Measurements from ENCODE around the gene ARRB2. TPM values are rescaled to one million over a fixed set of nuclear protein-coding genes. Genes with fewer than 3 reads are reported as not detected.

Gene ARRB2
- total and polyA plus RNA-seq, 2 of the 13 experiments (the other 11 are each of a cell fraction or from before 2014, with no cell fraction given): 21.5 to 49.2 TPM

GRCh38 chr17:4735876-4736651, 25.6 kb downstream of the ARRB2 start:
- no peak overlapping the region for H3K4me3 ChIP-seq (replicated peaks in 1 of 3; ENCODE audit: insufficient read depth in 1 of 3, low read depth in 2 of 3, low read length in 3 of 3)
- ChIA-PET CTCF (ENCODE audit: low intra/inter-chr PET ratio, low total read pairs) (no interaction called here), POLR2A (interaction anchor here (0.5 to 2.1 kb wide), 4 partner anchors 10 to 53 kb away, joined by 3 to 21 read pairs (median 6); partner anchors contain the start of genes ARRB2, GLTPD2 and TM4SF5)
- H3K79me2 ChIP-seq (ENCODE audit: insufficient read depth, low read length): no peaks in the 10 kb centered on the region
- no peak overlapping the region for H3K9ac ChIP-seq (ENCODE audit: insufficient read depth, low read depth, low read length)
- H4K20me1 ChIP-seq (ENCODE audit: insufficient read depth, low read length): no peaks in the 10 kb centered on the region
- TF ChIP-seq ZBTB42 (CRISPR knock-in tag; IDR thresholded peaks at IDR 0.05) (no peak), CSRNP2 (CRISPR knock-in tag; conservative IDR thresholded peaks at IDR 0.05; ENCODE audit: low read depth) (no peak), TCF7L2 (IDR thresholded peaks at IDR 0.05; ENCODE audit: low read depth, low read length) (no peak), HNF4A (CRISPR knock-in tag; IDR thresholded peaks at IDR 0.05) (no peak), THRA (CRISPR knock-in tag; IDR thresholded peaks at IDR 0.05; ENCODE audit: borderline replicate concordance) (no peak)
- H3K9me3 ChIP-seq (ENCODE audit: low read length): no peaks in the 10 kb centered on the region
- no peaks in the 10 kb centered on the region; a peak in 2 of 5 replicates for H3K36me3 ChIP-seq (replicated peaks in 1 of 2; ENCODE audit: control insufficient read depth in 1 of 2, insufficient read depth in 2 of 2, low read length in 2 of 2)
- ATAC-seq (no peak), FAIRE-seq (no peak), DNase-seq (ENCODE audit: low spot score) (no peak)
- no TSS peak for BruUV-seq (replicated peaks)
- WGBS (ENCODE audit: low lambda C conversion rate): 84% methylated on average over 9 of the region's 9 CpGs
- in situ Hi-C loops (cut with HindIII; ENCODE audit: extremely low pct_ligation_motif_present, low pct_unique_long_range_greater_than_20kb): loop anchor here (10.0 kb wide), 1 partner anchor 49 kb away; the partner anchor contains the start of genes GLTPD2 and VMO1
- no peak overlapping the region for H3K27ac ChIP-seq (ENCODE audit: extremely low read length, insufficient read depth, low read length)
- H2AFZ ChIP-seq (ENCODE audit: low read length): no peak overlapping the region
- peaks cover 74% of the 10 kb centered on the region for H3K4me1 ChIP-seq (ENCODE audit: insufficient read depth, low read length)
- intact Hi-C loops (cut with micrococcal nuclease; ENCODE audit: unreplicated experiment): no loop called here
- H3K4me2 ChIP-seq (ENCODE audit: low read depth, low read length): no peak overlapping the region
- peaks cover 2 to 13% of the 10 kb centered on the region in 2 experiments; a peak in 3 of 5 replicates for H3K27me3 ChIP-seq (ENCODE audit: control insufficient read depth in 1 of 2, insufficient read depth in 2 of 2, low read length in 2 of 2)

All from HepG2 (cell line).